Measurements from ENCODE around the gene IRAK1.

DNA sequence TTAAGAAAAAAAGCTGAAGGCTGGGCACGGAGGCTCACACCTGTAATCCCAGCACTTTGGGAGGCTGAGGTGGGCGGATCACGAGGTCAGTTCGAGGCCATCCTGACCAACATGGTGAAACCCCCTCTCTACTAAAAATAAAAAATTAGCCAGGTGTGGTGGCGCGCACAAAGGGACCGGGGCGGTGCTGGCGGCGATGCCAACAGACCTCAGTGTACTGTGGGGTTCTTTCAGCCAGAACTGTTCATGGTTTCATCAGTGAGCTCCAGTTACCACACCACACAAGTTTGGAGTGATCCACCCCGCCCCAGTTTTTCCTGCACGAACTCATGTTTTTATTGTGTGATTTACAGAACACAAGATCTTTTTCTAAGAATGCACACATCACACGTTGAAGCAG is 21.2 kb upstream of the IRAK1 start:
- TF ChIP-seq, protein P1, sequence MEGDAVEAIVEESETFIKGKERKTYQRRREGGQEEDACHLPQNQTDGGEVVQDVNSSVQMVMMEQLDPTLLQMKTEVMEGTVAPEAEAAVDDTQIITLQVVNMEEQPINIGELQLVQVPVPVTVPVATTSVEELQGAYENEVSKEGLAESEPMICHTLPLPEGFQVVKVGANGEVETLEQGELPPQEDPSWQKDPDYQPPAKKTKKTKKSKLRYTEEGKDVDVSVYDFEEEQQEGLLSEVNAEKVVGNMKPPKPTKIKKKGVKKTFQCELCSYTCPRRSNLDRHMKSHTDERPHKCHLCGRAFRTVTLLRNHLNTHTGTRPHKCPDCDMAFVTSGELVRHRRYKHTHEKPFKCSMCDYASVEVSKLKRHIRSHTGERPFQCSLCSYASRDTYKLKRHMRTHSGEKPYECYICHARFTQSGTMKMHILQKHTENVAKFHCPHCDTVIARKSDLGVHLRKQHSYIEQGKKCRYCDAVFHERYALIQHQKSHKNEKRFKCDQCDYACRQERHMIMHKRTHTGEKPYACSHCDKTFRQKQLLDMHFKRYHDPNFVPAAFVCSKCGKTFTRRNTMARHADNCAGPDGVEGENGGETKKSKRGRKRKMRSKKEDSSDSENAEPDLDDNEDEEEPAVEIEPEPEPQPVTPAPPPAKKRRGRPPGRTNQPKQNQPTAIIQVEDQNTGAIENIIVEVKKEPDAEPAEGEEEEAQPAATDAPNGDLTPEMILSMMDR (IDR thresholded peaks at IDR 0.05): no peak
- TF ChIP-seq POLR2A (IDR thresholded peaks at IDR 0.05): no peak

Data from heart left ventricle (tissue), 13 donors.